ENCODE data around the gene UTS2B.
"Not testable (repeated sequence)": the region's sequence is repeated elsewhere in the genome, so short reads cannot be mapped to it uniquely, and the experiment has no call there.

UTS2B gene

DNA sequence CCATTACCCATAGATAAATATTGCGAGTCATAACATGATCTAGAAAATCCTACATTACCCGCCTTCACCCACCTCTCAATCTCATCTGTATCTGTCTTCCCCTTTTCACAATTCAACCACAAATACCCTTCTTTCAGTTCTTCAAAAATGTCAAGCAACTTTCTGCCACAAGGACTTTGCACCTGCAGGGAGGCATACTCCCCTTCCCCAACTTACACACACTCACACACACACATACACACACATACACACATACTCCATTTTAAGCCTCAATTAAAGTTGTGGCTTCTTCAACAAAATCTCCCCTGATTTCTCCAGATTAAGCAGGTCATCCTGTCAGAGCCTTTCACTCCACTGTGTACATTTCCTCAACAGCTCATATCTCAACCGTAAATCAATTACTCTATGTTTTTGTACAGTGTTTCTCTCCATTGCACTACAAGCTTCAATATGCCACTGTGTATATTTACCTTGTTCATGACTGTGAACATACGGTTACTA is 34.2 kb downstream of the UTS2B start:
- Histone ChIP-seq H3K27me3 (ENCODE audit: control insufficient read depth, insufficient read depth, low read length) (no peaks in the 10 kb centered on the region), H3K4me2 (ENCODE audit: low read length) (no peak overlapping the region), H3K36me3 (ENCODE audit: insufficient read depth, low read length) (no peaks in the 10 kb centered on the region), H3K4me1 (ENCODE audit: control insufficient read depth, insufficient read depth, low read length) (no peaks in the 10 kb centered on the region), H3K9ac (ENCODE audit: low read depth, low read length) (no peak overlapping the region), H3K9me3 (replicated peaks; ENCODE audit: low read length) (no peaks in the 10 kb centered on the region), H3K4me3 (ENCODE audit: low read length) (no peak overlapping the region)

DNA sequence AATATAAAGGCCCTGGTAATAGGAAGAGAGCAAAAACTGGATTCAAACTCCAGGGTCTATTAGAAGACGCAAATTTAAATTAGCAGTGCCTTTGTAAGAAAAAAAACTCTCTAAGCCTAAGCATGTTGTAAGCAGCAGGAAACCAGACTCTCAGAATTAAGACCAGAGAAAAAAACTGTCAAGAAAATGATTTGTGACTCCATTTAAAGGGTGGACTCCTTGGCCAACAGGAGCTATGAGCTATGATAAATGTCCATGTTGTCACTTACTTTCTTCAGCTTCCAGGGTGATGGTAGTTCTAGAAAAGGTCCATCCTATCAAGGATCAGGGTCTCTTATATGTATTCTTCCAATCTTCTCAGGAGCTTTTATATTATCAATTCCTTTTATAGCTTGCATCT is 36.0 kb downstream of the UTS2B start:
- H3K4me2 ChIP-seq (ENCODE audit: low read length): no peak overlapping the region
- H3K4me1 ChIP-seq (ENCODE audit: control insufficient read depth, insufficient read depth, low read length): no peaks in the 10 kb centered on the region
- H3K4me3 ChIP-seq (ENCODE audit: low read length): no peak overlapping the region
- H3K9ac ChIP-seq (ENCODE audit: low read depth, low read length): no peak overlapping the region
- no peaks in the 10 kb centered on the region for H3K27me3 ChIP-seq (ENCODE audit: control insufficient read depth, insufficient read depth, low read length)
- H3K36me3 ChIP-seq (ENCODE audit: insufficient read depth, low read length): no peaks in the 10 kb centered on the region
- no peaks in the 10 kb centered on the region for H3K9me3 ChIP-seq (replicated peaks; ENCODE audit: low read length)

DNA sequence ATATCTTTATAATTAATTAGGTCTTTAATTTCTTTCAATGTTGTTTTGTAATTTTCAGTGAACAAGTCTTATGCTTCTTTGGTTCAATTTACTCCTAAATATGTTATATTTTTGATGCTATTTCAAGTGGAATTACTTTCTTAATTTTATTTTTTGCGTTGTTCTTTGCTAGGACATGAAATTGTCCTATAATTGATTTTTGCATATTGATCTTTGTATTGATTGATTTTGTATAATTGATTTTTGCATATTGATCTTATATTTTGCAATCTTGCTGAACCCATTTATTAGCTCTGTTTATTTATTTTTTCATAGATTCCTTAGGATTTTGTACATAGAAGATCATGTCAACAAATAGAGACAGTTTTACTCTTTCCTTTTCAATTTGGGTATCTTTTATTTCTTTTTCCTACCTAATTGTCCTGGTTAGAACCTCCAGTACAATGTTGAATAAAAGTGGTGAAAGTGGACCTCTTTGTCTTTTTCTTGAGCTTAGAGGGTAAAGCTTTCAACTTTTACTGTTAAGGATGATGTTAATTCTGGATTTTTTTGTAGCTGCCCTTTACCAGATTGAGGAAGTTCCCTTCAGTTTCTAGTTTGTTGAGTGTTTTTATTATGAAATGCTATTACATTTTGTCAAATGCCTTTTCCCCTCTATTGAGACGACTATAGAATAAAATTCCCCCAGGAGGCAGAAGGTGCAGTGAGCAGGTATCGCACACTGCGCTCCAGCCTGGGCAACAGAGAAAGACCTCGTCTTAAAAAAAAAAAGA is 37.9 kb downstream of the UTS2B start:
- H3K9ac ChIP-seq (ENCODE audit: low read depth, low read length): no peak overlapping the region
- H3K9me3 ChIP-seq (replicated peaks; ENCODE audit: low read length): no peaks in the 10 kb centered on the region
- no peaks in the 10 kb centered on the region for H3K4me1 ChIP-seq (ENCODE audit: control insufficient read depth, insufficient read depth, low read length)
- H3K4me2 ChIP-seq (ENCODE audit: low read length): no peak overlapping the region
- no peaks in the 10 kb centered on the region for H3K27me3 ChIP-seq (ENCODE audit: control insufficient read depth, insufficient read depth, low read length)
- no peaks in the 10 kb centered on the region for H3K36me3 ChIP-seq (ENCODE audit: insufficient read depth, low read length)
- H3K4me3 ChIP-seq (ENCODE audit: low read length): no peak overlapping the region

DNA sequence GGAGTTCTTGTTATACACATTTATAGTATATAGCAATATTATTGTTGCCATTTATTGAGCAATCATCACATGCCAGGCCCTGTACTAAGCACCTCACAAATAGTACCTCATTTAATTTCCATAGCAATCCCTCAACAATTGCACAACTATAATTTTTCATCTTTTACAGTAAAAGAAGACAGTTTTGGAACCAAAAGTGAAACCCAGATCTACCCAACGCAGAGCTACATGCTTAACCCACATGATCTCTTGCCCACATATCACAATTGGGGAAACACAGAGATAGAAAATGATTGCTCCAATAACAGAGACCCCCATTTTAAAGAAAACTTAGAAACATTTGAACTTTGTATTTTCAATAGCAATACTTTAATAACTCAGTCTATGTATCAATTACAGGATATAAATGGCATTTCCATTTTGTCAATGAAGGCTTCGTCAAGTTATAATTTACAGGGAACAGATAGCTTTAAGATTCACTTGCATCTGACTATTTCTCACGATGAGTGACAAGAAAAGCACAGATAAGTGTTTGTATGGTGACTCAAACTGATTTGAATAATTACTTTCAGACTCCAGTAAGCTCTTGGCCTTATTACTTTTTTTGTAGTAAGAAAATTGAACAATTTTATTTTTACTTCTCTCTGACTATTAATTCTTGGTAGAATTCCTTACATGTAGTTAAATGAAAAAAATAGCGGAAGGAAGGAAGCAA is 39.9 kb downstream of the UTS2B start:
- Histone ChIP-seq H3K4me1 (ENCODE audit: control insufficient read depth, insufficient read depth, low read length) (no peaks in the 10 kb centered on the region), H3K36me3 (ENCODE audit: insufficient read depth, low read length) (no peaks in the 10 kb centered on the region), H3K4me3 (ENCODE audit: low read length) (no peak overlapping the region), H3K9me3 (replicated peaks; ENCODE audit: low read length) (no peaks in the 10 kb centered on the region), H3K9ac (ENCODE audit: low read depth, low read length) (no peak overlapping the region), H3K4me2 (ENCODE audit: low read length) (no peak overlapping the region), H3K27me3 (ENCODE audit: control insufficient read depth, insufficient read depth, low read length) (no peaks in the 10 kb centered on the region)

DNA sequence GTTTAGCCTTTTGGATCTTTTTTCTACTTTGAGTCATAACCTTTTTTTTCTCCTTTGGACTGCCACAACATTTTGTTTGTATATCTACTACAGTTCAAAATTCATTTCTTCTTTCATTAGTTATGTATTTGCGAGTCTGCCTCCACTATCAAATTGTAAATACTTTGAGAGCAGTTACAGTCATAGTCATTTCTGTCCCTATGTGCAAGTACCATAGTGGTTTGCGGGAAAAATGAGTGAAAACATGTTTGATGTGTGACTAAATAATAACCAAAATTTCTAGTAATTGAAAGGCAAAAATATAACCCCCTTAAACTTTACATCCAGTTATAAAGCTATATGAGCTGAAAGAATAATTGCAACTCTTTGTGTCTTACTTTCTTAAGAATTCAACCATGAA is 46.9 kb downstream of the UTS2B start:
- peak overlapping the region; percentile 34 for H3K4me2 ChIP-seq (ENCODE audit: low read length)
- no peaks in the 10 kb centered on the region for H3K27me3 ChIP-seq (ENCODE audit: control insufficient read depth, insufficient read depth, low read length)
- H3K9me3 ChIP-seq (replicated peaks; ENCODE audit: low read length): no peaks in the 10 kb centered on the region
- no peak overlapping the region for H3K4me3 ChIP-seq (ENCODE audit: low read length)
- H3K9ac ChIP-seq (ENCODE audit: low read depth, low read length): no peak overlapping the region
- H3K4me1 ChIP-seq (ENCODE audit: control insufficient read depth, insufficient read depth, low read length): peaks cover 16% of the 10 kb centered on the region
- no peaks in the 10 kb centered on the region for H3K36me3 ChIP-seq (ENCODE audit: insufficient read depth, low read length)

DNA sequence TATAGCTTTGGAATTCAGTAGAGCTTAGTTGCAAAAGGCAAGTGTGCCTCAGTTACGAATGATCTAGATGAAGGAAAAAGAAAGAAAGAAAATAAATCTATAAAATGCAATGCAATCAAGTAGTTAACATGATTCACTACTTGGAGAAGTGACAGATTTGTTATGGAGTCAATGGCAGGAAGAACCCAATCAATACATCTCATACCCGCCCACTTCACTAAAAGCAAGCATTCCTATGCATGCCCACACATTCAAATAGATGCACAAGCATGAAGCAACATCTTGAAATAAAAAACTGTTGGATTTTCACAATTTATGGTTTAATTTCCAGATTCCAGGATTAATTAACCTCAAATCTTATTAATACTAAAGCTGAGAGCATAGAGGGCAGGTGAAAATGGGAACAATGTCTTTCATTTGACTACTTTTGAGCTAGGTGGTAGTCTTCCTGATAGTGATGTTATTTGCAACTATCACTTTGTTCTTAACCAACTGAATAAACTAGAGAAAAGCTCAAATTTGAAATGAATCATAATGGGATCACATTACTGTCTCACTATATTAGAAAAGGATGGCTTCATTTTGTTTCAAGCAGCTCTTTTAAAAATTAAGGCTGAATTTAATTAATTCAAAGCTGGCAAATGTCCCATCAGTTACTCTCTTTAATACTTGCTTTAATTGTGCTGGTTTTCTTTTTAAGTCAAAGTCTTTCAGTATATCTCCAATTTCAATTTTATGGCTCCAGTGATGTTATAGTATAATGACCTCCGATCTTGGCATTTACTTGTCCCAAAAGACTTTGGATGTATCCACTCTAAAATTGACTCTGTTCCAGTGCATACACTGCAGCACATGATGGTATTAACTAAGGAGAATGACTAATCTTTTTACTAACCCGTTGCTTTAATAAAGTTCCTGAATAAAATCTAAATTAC is 47.8 kb downstream of the UTS2B start:
- peak overlapping the region; percentile 34 for H3K4me2 ChIP-seq (ENCODE audit: low read length)
- no peak overlapping the region for H3K9ac ChIP-seq (ENCODE audit: low read depth, low read length)
- no peaks in the 10 kb centered on the region for H3K27me3 ChIP-seq (ENCODE audit: control insufficient read depth, insufficient read depth, low read length)
- H3K4me1 ChIP-seq (ENCODE audit: control insufficient read depth, insufficient read depth, low read length): peaks cover 16% of the 10 kb centered on the region
- no peak overlapping the region for H3K4me3 ChIP-seq (ENCODE audit: low read length)
- no peaks in the 10 kb centered on the region for H3K36me3 ChIP-seq (ENCODE audit: insufficient read depth, low read length)
- no peaks in the 10 kb centered on the region for H3K9me3 ChIP-seq (replicated peaks; ENCODE audit: low read length)

DNA sequence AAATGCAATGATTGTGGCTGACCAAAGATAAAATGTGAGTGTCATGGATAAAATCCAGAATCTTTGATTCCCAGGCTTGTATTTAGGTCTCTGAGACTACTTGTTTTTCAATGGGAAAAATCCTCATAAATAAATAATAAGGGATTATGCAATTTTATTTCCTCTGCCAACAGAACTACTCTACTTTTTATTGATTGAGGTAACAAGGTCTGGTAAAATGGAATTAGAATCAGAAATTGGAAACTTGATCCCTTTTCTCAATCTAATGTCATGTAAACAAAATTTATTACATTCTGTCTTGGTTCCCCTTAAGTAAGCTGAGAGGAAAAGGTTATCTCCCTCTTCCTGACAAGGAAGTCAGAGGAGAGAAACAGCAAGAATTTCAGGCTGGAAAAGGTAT is 49.4 kb downstream of the UTS2B start:
- no peaks in the 10 kb centered on the region for H3K36me3 ChIP-seq (ENCODE audit: insufficient read depth, low read length)
- H3K4me3 ChIP-seq (ENCODE audit: low read length): no peak overlapping the region
- no peaks in the 10 kb centered on the region for H3K27me3 ChIP-seq (ENCODE audit: control insufficient read depth, insufficient read depth, low read length)
- H3K9ac ChIP-seq (ENCODE audit: low read depth, low read length): no peak overlapping the region
- H3K4me1 ChIP-seq (ENCODE audit: control insufficient read depth, insufficient read depth, low read length): peaks cover 16% of the 10 kb centered on the region
- H3K4me2 ChIP-seq (ENCODE audit: low read length): no peak overlapping the region
- H3K9me3 ChIP-seq (replicated peaks; ENCODE audit: low read length): no peaks in the 10 kb centered on the region

DNA sequence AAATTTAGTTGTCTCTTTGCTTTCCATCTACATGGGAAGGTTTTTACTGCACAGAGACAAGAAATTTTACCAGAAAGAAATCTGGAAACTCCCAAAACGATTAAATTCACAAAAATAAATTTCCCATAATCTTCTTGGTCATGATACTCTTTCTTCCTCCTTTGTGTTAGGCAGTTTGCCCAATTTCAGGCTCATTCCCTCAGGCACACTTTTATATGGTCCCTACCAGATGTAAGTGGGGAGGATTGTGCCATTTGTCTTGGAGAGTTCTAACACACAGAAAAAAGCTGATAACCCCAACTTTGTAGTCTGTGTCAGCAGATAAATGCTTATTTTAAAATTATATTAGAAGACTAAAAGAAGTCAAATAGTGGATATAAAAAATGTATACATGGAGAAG is 50.2 kb downstream of the UTS2B start:
- no peak overlapping the region for H3K4me3 ChIP-seq (ENCODE audit: low read length)
- H3K9ac ChIP-seq (ENCODE audit: low read depth, low read length): no peak overlapping the region

DNA sequence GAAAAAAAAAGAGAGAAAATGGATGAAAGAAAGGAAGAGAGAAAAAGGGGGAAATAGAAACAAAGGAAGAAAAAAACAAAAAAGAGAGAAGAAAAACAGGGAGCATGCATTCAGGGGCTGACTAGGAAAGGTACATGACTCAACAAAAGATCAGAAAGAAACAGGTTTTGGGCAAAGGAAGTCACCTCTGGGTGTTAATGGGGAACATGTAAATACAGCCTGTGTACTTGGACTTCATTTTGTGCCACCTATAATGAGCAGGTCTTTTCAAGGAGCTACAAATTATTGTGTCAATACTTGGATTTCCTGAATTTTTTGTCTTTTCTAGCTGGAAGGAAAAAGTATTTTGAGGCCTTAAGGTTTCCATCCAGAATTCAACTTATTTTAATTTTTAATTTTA is 54.6 kb downstream of the UTS2B start:
- no peak overlapping the region for H3K9ac ChIP-seq (ENCODE audit: low read depth, low read length)

More for the DNA sequence above, 50.2 kb downstream of the UTS2B start:
- no peaks in the 10 kb centered on the region for H3K36me3 ChIP-seq (ENCODE audit: insufficient read depth, low read length)
- H3K27me3 ChIP-seq (ENCODE audit: control insufficient read depth, insufficient read depth, low read length): no peaks in the 10 kb centered on the region
- H3K4me1 ChIP-seq (ENCODE audit: control insufficient read depth, insufficient read depth, low read length): peaks cover 16% of the 10 kb centered on the region
- H3K4me2 ChIP-seq (ENCODE audit: low read length): no peak overlapping the region
- no peaks in the 10 kb centered on the region for H3K9me3 ChIP-seq (replicated peaks; ENCODE audit: low read length)

DNA sequence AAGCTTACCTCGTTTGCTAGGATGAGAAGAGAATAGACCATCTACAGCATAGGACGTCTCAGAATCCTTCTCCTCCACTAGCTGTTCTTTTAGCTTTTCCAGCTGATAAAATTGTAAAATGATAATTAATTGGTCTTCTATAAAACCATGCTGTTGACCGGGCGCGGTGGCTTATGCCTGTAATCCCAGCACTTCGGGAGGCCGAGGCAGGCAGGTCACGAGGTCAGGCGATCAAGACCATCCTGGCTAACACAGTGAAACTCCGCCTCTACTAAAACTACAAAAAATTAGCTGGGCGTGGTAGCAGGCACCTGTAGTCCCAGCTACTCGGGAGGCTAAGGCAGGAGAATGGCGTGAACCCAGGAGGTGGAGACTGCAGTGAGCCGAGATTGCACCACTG is 55.1 kb downstream of the UTS2B start:
- not testable (repeated sequence) for H3K9me3 ChIP-seq (replicated peaks; ENCODE audit: low read length); H3K4me1 ChIP-seq (ENCODE audit: control insufficient read depth, insufficient read depth, low read length); H3K27me3 ChIP-seq (ENCODE audit: control insufficient read depth, insufficient read depth, low read length); H3K36me3 ChIP-seq (ENCODE audit: insufficient read depth, low read length); H3K9ac ChIP-seq (ENCODE audit: low read depth, low read length); H3K4me3 ChIP-seq (ENCODE audit: low read length); H3K4me2 ChIP-seq (ENCODE audit: low read length)

More for the DNA sequence above, 54.6 kb downstream of the UTS2B start:
- Histone ChIP-seq H3K27me3 (ENCODE audit: control insufficient read depth, insufficient read depth, low read length) (no peaks in the 10 kb centered on the region), H3K9me3 (replicated peaks; ENCODE audit: low read length) (no peaks in the 10 kb centered on the region), H3K4me3 (ENCODE audit: low read length) (no peak overlapping the region), H3K4me2 (ENCODE audit: low read length) (no peak overlapping the region), H3K4me1 (ENCODE audit: control insufficient read depth, insufficient read depth, low read length) (no peaks in the 10 kb centered on the region), H3K36me3 (ENCODE audit: insufficient read depth, low read length) (no peaks in the 10 kb centered on the region)

Data from skeletal muscle satellite cell (primary cell).